HepG2 (cell line): ENCODE data around the gene GABRB1. TPM values are rescaled to one million over a fixed set of nuclear protein-coding genes. Genes with fewer than 3 reads are reported as not detected.

ENCODE experiments used
- ATAC-seq: fragments of 200-7000 bp; cut with Tn5 transposase; 3 replicates; pipeline ENCODE4 v1.9.1; 2020; ENCODE audit warnings: mild to moderate bottlenecking, moderate library complexity
- BruUV-seq: library from RNA; stranded (reverse); fragments of 400-500 nt; replicated peaks from 2 replicates; lab custom pipeline; 2021; lab: Mats Ljungman, UMichigan
- CTCF ChIA-PET: fragments of 300-600 bp; formaldehyde crosslinking; extraction: SDS; loops from one replicate; lab custom pipeline; 2021; ENCODE audit warnings: low total read pairs, inconsistent platforms, low intra/inter-chr PET ratio; lab: Yijun Ruan, JAX
- POLR2A ChIA-PET: fragments of 350-600 bp; sonication (Branson Sonifier 250); formaldehyde crosslinking; loops from one replicate; lab custom pipeline; 2020; ENCODE audit warnings: antibody characterized with exemption, inconsistent platforms; lab: Yijun Ruan, JAX
- DNase-seq: peaks from one replicate; pipeline ENCODE4 v3.0.0-alpha.2; 2015; ENCODE audit warnings: low spot score
- FAIRE-seq: peaks from 3 replicates; lab custom pipeline; 2011; peaks lifted over from hg19 to GRCh38; lab: Jason Lieb, UNC
- H2AFZ ChIP-seq: one replicate; pipeline ENCODE4 v1.6.1; 2011; ENCODE audit warnings: low read length, inconsistent platforms
- H3K27ac ChIP-seq: fragments of 300-600 bp; 3 replicates; pipeline ENCODE4 v1.8.0; 2011; ENCODE audit warnings: mixed run types, mild to moderate bottlenecking, mixed read lengths, low read length, inconsistent platforms; ENCODE audit not compliant: insufficient read depth; ENCODE audit errors: extremely low read length
- H3K27me3 ChIP-seq, 2 experiments: fragments of 200-600 bp in 1 of 2; 2 replicates in 1 of 2; 3 replicates in 1 of 2; pipeline versions ENCODE4 v1.6.0 to v1.8.0; 2011; ENCODE audit warnings: low read length in 2 of 2, mild to moderate bottlenecking in 2 of 2, moderate library complexity in 2 of 2, inconsistent platforms in 1 of 2; ENCODE audit not compliant: insufficient read depth in 2 of 2, control insufficient read depth in 1 of 2
- H3K36me3 ChIP-seq, 2 experiments: fragments of 200-600 bp in 1 of 2; replicated peaks in 1 of 2; 2 replicates in 1 of 2; 3 replicates in 1 of 2; pipeline versions ENCODE4 v1.5.1 to v1.8.0; 2011; ENCODE audit warnings: low read length in 2 of 2, inconsistent platforms in 1 of 2; ENCODE audit not compliant: insufficient read depth in 2 of 2, control insufficient read depth in 1 of 2
- H3K4me1 ChIP-seq: 2 replicates; pipeline ENCODE4 v1.5.1; 2012; ENCODE audit warnings: low read length, inconsistent platforms; ENCODE audit not compliant: insufficient read depth
- H3K4me2 ChIP-seq: 2 replicates; pipeline ENCODE4 v1.6.0; 2011; ENCODE audit warnings: low read depth, low read length, inconsistent platforms
- H3K4me3 ChIP-seq, 3 experiments: fragments of 200-600 bp in 1 of 3; sonication (generic), shearing (Covaris generic) in 1 of 3; replicated peaks in 1 of 3; 2 replicates each; pipeline ENCODE4 v1.5.1; 2011 to 2016; ENCODE audit warnings: low read length in 3 of 3, inconsistent platforms in 2 of 3, low read depth in 2 of 3, mild to moderate bottlenecking in 2 of 3, control low read depth in 1 of 3, mixed read lengths in 1 of 3; ENCODE audit not compliant: insufficient read depth in 1 of 3
- H3K79me2 ChIP-seq: one replicate; pipeline ENCODE4 v1.6.1; 2011; ENCODE audit warnings: low read length, inconsistent platforms; ENCODE audit not compliant: insufficient read depth
- H3K9ac ChIP-seq: 2 replicates; pipeline ENCODE4 v1.6.0; 2011; ENCODE audit warnings: mild to moderate bottlenecking, low read depth, low read length, inconsistent platforms; ENCODE audit not compliant: insufficient read depth
- H3K9me3 ChIP-seq: 2 replicates; pipeline ENCODE4 v1.5.1; 2012; ENCODE audit warnings: mild to moderate bottlenecking, low read length
- H4K20me1 ChIP-seq: 2 replicates; pipeline ENCODE4 v1.6.0; 2011; ENCODE audit warnings: inconsistent platforms, mild to moderate bottlenecking, low read length, moderate library complexity; ENCODE audit not compliant: insufficient read depth
- ASH2L ChIP-seq: fragments of 300-600, 200-600 bp; sonication (generic); IDR thresholded peaks from 2 replicates; pipeline ENCODE4 v1.7.0; 2017; ENCODE audit warnings: low read depth, mild to moderate bottlenecking, moderate library complexity, mixed read lengths, low read length; ENCODE audit not compliant: insufficient read length
- BORCS8-MEF2B ChIP-seq: sonication (generic); formaldehyde crosslinking; IDR thresholded peaks from 2 replicates; pipeline ENCODE4 v1.8.0; 2022; ENCODE audit warnings: mild to moderate bottlenecking, missing genetic modification reagents
- KDM4B ChIP-seq: sonication (generic); formaldehyde crosslinking; IDR thresholded peaks from 2 replicates; pipeline ENCODE4 v1.4.0; 2020; ENCODE audit warnings: missing genetic modification reagents
- POLR2G ChIP-seq: fragments of 200-400 bp; formaldehyde crosslinking; IDR thresholded peaks from 2 replicates; pipeline ENCODE4 v1.6.1; 2018; ENCODE audit warnings: mild to moderate bottlenecking, low read depth, low read length, moderate library complexity
- PRDM15 ChIP-seq: sonication (generic); formaldehyde crosslinking; IDR thresholded peaks from 2 replicates; pipeline ENCODE4 v1.4.0; 2020; ENCODE audit warnings: missing genetic modification reagents
- THAP11 ChIP-seq: IDR thresholded peaks from 2 replicates; pipeline ENCODE4 v1.6.1; 2016; ENCODE audit warnings: missing biosample characterization, missing genetic modification reagents
- ZNF138 ChIP-seq: sonication (generic); formaldehyde crosslinking; IDR thresholded peaks from 2 replicates; pipeline ENCODE4 v1.5.0; 2020; ENCODE audit warnings: mild to moderate bottlenecking, low read depth, missing genetic modification reagents
- ZNF281 ChIP-seq: sonication (generic); formaldehyde crosslinking; IDR thresholded peaks from 2 replicates; pipeline ENCODE4 v1.4.0; 2020; ENCODE audit warnings: missing genetic modification reagents, borderline replicate concordance
- WGBS: methylation state at CpG from one replicate; pipeline ENCODE4 v1.1.6; 2017; ENCODE audit warnings: low lambda C conversion rate; 5-methylcytosine and 5-hydroxymethylcytosine counted together
- in situ Hi-C: cut with HindIII; loops from 2 replicates; pipeline ENCODE4 v1.10.0; 2017; ENCODE audit warnings: low pct_unique_long_range_greater_than_20kb; ENCODE audit not compliant: extremely low pct_ligation_motif_present
- intact Hi-C: fragments of 100-400 bp; cut with micrococcal nuclease; formaldehyde crosslinking; loops from one replicate; pipeline ENCODE4 v1.10.0; 2022; ENCODE audit not compliant: unreplicated experiment
- polyA plus RNA-seq, 8 experiments: library from polyadenylated mRNA; depleted of rRNA in 3 of 8; stranded (reverse) in 7 of 8; unstranded in 1 of 8; fragments of >200 nt; fragmentation: Illumina TruSeq in 4 of 8; extraction: Trizol in 4 of 8; gene quantifications; 2 replicates each; pipeline versions ENCODE4 v1.2.1 to v1.2.3, GENCODE V29; 2011 to 2016; ENCODE audit warnings: low read depth in 4 of 8, missing spikeins in 1 of 8, mixed read lengths in 1 of 8; ENCODE audit not compliant: insufficient read depth in 1 of 8
- total RNA-seq, 5 experiments: library from RNA; depleted of rRNA; stranded (reverse); fragments of >200 nt; fragmentation: Illumina TruSeq; extraction: Trizol; gene quantifications; 2 replicates each; pipeline ENCODE4 v1.2.3, GENCODE V29; 2016; ENCODE audit warnings: low read depth in 1 of 5
- TF ChIP-seq, protein P1 (sequence below): sonication (generic); formaldehyde crosslinking; IDR thresholded peaks from 2 replicates; pipeline ENCODE4 v1.5.0; 2020; ENCODE audit warnings: mild to moderate bottlenecking, missing genetic modification reagents, borderline replicate concordance

The GABRB1 gene
- total and polyA plus RNA-seq, 2 of the 13 experiments (the other 11 are each of a cell fraction or from before 2014, with no cell fraction given), result not detected

DNA sequence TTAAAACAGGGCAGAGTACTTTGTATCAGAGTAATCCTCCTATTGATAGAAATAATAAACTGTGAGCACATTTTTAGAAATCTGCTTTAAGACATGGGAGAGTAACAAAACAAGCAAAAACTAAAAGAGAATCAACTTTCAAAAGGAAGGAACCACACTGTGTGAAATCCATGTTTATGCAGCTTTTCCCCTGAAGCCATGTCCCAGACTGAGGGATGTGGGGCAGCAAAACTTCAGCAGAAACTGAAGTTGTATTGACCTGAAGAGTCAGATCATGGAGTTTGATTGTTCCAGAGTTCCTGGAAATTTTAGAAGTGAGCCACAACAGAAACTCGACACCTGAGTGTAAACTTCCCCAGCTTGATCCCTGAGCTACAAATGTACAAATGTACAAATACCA lies 378.9 kb downstream of the GABRB1 start (continued):
- TF ChIP-seq ZNF281 (CRISPR knock-in tag), result no peak
- TF ChIP-seq, all 625 proteins: peak for 0

DNA sequence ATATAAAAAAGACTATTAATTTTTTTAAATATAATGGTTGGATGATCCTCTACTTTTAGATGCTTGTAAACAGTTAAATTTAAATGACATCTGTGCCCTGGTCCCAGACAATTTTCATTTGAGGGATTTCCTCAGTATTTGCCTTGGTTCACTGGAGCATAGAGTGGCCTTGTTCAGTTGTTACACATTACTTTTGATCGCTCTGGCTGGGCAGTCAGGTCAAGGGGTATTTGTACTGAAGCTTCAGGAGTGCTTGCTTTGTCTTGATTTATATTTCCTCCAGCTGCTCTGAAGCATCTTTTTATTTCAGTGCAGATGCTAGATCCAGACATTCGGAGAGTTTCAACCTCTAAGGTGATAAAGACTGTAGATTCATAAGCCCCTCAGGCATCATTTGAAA lies 382.2 kb downstream of the GABRB1 start:
- no TSS peak for BruUV-seq
- ChIA-PET POLR2A (no interaction called here), CTCF (no interaction called here)
- Histone ChIP-seq H3K9ac (no peak overlapping the region), H3K79me2 (no peaks in the 10 kb centered on the region), H4K20me1 (no peaks in the 10 kb centered on the region), H3K27ac (no peak overlapping the region), H2AFZ (no peak overlapping the region), H3K27me3 (no peaks in the 10 kb centered on the region), H3K36me3 (no peaks in the 10 kb centered on the region), H3K4me2 (no peak overlapping the region), H3K4me1 (no peaks in the 10 kb centered on the region), H3K4me3 (no peak overlapping the region), H3K9me3 (no peaks in the 10 kb centered on the region)
- FAIRE-seq, result no peak
- intact Hi-C loops (no loop called here), in situ Hi-C loops (no loop called here)
- 6% methylated on average over 2 of the region's 2 CpGs for WGBS
- DNase-seq, result no peak
- ATAC-seq, result no peak
- TF ChIP-seq, protein P1, sequence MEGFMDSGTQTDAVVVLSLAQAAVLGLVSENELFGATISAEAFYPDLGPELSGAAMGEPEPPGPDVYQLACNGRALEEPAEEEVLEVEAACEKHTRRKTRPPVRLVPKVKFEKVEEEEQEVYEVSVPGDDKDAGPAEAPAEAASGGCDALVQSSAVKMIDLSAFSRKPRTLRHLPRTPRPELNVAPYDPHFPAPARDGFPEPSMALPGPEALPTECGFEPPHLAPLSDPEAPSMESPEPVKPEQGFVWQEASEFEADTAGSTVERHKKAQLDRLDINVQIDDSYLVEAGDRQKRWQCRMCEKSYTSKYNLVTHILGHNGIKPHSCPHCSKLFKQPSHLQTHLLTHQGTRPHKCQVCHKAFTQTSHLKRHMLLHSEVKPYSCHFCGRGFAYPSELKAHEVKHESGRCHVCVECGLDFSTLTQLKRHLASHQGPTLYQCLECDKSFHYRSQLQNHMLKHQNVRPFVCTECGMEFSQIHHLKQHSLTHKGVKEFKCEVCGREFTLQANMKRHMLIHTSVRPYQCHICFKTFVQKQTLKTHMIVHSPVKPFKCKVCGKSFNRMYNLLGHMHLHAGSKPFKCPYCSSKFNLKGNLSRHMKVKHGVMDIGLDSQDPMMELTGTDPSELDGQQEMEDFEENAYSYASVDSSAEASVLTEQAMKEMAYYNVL (CRISPR knock-in tag), result no peak
- TF ChIP-seq PRDM15 (CRISPR knock-in tag) (no peak), KDM4B (CRISPR knock-in tag) (no peak), BORCS8-MEF2B (CRISPR knock-in tag) (no peak), ZNF138 (CRISPR knock-in tag) (no peak), POLR2G (no peak), THAP11 (no peak), ASH2L (no peak)
